HG03108 (cell line): ENCODE results near the gene CLCN2.

Experiments
- ATAC-seq: cut with Tn5 transposase; IDR thresholded peaks from one replicate; pipeline ENCODE4 v1.9.1; 2021; ENCODE audit warnings: moderate library complexity; ENCODE audit not compliant: unreplicated experiment

CLCN2 gene

DNA sequence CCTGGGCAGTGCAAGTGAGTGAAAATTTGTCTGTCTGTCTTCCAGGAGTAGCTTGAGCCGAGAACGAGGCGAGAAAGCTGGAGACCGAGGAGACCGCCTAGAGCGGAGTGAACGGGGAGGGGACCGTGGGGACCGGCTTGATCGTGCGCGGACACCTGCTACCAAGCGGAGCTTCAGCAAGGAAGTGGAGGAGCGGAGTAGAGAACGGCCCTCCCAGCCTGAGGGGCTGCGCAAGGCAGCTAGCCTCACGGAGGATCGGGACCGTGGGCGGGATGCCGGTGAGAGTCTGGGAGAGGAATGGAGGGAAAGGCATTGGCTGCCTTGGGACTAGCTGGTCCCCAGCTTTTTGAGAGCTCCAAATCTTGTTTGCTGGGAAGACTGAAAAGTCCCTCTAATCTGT is 34.2 kb downstream of the CLCN2 start:
- no peak for ATAC-seq

DNA sequence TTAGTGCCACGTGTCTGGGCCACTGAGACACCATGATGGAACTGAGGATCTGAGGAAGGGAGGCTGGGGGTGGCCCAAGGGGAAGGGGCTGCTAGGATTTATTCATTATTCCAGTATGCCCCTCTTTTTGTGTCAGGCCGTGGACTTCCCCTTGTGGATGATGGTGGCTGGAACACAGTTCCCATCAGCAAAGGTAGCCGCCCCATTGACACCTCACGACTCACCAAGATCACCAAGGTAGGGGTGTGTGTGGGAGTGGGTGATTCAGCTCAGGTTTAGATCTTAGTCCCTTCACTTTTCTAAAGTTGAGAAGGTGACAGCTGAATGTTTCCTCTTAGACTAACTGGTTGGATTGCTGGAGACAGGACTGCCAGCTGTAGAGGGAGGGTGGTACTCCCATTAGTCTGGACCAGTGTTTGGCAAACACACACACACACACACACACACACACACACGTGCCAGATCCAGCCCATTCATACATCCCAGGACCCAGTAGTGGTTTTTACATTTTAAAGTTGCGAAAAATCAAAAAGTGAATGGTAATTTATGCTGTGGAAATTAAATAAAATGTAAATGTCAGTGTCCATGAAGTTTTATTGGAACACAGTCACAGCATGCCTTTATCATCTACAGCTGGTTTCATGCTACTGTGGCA is 35.6 kb downstream of the CLCN2 start:
- no peak for ATAC-seq

DNA sequence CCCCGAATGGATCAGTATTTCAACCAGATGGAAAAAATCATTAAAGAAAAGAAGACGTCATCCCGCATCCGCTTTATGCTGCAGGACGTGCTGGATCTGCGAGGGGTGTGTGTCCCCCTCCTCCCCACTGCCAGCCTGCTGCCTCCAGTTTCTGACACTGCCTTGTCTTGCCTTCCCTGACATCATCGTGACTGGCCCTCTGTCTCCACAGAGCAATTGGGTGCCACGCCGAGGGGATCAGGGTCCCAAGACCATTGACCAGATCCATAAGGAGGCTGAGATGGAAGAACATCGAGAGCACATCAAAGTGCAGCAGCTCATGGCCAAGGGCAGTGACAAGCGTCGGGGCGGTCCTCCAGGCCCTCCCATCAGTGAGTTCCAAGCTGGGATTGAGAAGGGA is 36.1 kb downstream of the CLCN2 start:
- no peak for ATAC-seq

DNA sequence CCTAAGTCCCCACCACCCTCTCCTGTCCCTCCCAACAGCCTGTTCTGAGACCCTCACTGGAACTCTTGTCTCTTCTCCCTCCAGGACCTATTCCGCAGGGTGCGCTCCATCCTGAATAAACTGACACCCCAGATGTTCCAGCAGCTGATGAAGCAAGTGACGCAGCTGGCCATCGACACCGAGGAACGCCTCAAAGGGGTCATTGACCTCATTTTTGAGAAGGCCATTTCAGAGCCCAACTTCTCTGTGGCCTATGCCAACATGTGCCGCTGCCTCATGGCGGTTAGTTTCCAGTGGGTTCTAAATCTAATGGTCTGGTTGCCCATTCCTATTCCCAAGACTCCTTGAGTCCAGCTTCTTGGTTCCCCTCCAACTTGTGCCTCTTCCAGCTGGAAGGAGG is 37.7 kb downstream of the CLCN2 start:
- ATAC-seq: no peak

DNA sequence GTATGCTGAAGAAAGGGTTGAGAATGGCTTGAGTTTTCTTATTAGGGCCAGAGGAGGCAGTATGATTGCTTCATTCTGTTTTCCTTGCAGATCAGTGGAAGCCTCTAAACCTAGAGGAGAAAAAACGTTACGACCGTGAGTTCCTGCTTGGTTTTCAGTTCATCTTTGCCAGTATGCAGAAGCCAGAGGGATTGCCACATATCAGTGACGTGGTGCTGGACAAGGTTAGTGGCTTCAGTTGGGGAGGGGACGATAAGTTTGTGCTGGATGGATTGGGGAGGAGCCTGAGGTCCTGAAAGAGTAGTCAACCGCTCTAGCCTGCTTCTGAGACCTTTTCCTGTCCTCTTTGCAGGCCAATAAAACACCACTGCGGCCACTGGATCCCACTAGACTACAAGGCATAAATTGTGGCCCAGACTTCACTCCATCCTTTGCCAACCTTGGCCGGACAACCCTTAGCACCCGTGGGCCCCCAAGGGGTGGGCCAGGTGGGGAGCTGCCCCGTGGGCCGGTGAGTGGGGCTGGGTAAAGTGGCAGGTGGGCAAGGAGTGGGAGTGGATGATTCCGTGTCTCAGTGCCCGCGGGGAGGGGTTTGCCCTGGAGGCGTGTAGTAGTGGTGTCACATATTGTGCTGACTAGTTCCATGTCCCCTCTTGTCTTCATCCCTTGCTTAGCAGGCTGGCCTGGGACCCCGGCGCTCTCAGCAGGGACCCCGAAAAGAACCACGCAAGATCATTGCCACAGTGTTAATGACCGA is 38.5 kb downstream of the CLCN2 start:
- ATAC-seq: no peak

DNA sequence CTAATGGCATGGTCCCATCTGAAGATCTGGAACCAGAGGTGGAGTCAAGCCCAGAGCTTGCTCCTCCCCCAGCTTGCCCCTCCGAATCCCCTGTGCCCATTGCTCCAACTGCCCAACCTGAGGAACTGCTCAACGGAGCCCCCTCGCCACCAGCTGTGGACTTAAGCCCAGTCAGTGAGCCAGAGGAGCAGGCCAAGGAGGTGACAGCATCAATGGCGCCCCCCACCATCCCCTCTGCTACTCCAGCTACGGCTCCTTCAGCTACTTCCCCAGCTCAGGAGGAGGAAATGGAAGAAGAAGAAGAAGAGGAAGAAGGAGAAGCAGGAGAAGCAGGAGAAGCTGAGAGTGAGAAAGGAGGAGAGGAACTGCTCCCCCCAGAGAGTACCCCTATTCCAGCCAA is 39.7 kb downstream of the CLCN2 start:
- ATAC-seq: no peak

DNA sequence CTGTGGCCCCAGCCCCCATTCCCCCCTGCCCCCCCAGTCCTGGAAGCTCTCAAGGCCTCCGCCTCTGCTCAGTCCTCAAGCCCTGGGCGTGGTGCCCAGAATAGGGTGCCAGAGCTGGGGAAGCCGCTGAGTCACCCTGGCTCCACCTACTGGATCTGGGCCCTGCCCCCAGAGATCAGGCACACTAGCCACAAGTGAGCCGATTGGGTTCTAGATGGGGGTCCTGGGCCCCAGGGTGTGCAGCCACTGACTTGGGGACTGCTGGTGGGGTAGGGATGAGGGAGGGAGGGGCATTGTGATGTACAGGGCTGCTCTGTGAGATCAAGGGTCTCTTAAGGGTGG is 41.3 kb downstream of the CLCN2 start:
- ATAC-seq: no peak

DNA sequence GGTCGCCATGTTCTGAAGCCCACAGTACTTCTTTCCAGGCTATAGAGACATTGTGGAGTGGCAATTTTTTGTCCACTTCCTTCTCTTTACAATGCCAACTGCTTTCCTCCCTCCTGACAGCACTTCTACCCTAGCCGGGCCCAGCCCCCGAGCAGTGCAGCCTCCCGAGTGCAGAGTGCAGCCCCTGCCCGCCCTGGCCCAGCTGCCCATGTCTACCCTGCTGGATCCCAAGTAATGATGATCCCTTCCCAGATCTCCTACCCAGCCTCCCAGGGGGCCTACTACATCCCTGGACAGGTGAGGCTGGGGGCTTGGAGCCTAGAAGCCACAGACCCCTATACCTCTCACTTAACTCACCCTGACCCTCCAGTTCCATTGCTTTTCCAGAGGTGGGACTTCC is 44.2 kb downstream of the CLCN2 start:
- no peak for ATAC-seq

DNA sequence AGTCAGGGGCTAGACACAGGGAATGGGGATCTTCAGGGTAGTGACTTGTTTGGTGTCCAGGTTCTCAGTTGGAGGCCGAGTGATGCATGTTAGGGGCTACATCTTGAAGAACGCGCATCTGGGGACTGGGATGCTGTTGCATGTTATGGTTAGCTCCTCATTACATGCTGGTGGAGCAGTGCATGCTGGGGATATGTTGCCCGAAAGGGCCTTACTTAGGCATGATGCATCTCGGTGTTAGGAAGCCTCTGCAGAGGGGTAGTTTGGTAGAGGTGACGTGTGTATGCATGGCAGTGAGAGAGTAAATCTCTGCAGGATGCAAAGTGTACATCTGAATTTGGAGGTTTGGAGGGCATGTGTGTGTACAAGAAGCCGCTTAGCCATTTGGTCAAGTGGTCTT is 44.6 kb downstream of the CLCN2 start:
- ATAC-seq: no peak

DNA sequence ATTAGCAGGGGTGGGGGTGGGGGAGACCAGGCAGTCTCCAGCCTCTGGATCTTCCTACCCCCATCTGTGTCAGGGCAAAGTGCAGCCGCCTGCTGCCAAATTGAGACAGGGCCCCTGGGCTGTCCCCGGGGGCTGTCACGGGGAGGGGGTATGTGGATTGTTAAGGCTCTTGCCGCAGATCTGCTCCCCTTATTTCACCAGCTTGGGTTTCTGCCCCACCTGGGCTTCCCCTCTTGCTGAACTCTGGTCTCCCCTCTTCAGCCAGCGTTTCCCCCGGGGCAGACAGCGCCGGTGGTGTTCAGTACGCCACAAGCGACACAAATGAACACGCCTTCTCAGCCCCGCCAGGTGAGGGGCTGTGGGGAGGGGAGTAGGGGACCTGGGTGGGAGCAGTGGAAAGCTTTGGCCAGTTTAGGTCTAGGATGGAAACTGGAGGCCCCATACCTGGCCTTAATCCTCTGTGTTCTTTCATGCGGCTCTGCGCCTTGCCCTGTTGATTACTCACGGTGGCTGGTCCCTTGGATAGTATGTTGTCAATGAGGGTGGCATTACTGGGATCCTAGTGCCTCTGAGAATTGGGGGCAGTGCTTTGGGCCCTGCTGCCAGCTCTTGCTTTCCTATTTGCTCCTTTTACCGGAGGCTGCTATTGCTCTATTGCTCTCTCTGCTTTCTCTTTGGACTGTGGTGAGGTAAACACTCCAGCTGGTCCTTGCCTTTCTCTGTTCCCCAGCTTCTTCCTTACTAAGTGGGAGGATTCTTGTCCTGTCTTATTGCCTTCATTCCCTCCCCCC is 45.3 kb downstream of the CLCN2 start:
- no peak for ATAC-seq

DNA sequence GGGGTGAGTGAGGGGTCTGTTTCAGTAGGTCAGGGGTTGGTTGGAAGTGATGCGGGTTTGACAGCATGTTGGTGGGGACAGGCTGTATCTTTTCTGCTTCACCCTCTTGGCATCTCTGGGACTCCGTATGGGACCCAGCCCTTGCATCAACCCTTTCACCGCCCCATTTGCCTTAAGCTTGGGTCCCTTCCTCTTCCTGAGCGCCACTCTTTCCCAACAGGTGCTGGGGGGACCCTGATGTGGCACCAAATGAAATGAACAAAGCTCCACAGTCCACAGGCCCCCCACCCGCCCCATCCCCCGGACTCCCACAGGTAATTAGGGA is 45.9 kb downstream of the CLCN2 start:
- ATAC-seq: no peak

DNA sequence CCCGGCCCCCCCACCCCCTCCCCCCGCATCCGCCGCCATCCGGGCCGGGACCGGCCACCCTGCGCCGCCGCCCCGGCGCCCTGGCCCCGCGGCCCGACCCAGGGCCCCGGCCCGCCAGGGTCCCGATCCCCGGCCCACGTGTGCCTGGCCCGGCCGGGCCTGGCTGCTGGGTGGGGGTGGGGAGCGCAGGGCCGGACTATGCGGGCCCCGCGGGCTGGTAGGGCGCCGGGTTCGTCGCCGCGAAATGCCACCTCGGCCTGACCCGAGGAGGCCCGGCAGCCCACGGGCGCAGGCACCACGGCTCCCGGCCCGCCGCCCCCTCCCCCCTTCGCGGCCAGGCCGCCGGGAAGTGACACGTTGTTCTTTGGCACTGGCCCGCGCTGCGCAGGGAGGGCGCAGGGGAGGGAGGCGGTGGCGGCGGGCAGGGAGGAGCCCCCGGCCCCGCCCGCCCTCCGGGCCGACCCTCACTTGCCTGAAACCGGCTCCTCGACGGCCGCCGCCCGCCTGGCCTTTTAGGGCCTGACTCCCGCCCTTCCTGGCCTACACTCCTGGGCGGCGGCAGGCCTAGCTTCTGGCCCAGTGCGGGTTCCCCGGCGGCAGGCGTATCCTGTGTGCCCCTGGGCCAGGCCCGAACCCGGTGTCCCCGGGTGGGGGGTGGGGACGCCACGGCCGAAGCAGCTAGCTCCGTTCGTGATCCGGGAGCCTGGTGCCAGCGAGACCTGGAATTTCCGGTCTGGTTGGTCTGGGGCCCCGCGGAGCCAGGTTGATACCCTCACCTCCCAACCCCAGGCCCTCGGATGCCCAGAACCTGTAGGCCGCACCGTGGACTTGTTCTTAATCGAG is 46.5 kb downstream of the CLCN2 start:
- peak; percentile 34 for ATAC-seq

DNA sequence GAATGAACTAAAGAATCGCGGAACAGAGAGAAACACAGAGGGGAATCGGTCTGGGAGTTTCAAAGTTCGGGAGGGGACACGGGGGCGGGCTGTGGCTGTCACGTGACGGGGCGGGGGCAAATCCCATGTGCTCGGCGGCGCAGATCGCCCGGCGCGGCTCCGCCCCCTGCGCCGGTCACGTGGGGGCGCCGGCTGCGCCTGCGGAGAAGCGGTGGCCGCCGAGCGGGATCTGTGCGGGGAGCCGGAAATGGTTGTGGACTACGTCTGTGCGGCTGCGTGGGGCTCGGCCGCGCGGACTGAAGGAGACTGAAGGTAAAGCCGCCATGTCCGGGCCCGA is 47.1 kb downstream of the CLCN2 start, which contains the start of gene EIF4G1:
EIF4G1 (plus strand) TSS at position 244 of the 337 bp plus-strand sequence. CDS start 1,191 bp downstream, outside the sequence.
- ATAC-seq: peak; percentile 90

DNA sequence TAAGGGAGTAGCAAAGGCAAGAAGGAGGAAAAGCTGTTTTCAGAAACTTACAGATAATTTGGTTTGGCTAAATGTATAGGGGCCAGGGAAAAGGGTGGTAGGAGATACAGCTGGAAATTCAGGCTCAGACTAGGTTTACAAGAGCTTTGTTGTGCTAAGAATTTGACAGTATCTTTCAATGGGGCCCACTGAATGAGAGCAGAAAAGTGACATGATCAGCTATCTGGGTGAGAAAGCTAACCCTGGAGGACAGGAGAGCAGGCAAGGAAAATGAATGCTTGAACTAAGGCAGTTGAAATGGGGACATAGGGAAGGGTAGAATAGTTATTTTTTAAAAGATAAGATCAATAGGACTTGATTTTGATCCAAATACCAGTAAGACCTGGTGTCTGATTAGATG is 49.8 kb downstream of the CLCN2 start:
- ATAC-seq: no peak

DNA sequence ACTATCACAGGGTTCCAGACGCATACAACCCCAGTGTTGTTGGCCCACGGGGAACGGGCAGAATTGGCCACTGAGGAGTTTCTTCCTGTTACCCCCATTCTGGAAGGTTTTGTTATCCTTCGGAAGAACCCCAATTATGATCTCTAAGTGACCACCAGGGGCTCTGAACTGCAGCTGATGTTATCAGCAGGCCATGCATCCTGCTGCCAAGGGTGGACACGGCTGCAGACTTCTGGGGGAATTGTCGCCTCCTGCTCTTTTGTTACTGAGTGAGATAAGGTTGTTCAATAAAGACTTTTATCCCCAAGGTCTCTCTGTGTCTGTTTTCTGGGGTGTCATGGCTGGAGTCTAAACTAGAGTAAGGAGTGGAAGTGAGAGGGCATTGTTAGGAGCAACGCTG is 52.7 kb downstream of the CLCN2 start:
- ATAC-seq: no peak

DNA sequence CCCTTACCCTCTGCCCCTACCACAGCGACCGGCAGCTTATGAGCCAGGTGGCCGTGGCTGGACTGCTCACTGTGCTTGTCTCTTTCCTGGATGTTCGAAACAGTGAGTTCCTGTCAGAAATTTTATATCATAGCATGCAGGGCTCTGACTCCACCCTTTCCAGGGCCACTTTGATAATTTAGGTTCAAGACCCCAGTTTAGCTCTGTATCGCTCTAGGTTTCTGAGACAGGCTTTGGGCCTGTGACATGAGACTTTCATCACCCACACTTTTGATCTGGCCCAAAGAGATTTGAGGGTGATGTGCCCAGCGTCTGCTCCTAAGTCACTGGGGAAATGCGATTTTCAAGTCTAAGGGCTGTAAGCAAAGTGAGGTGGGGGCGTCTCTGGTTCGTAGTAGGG is 53.5 kb downstream of the CLCN2 start:
- ATAC-seq: no peak

DNA sequence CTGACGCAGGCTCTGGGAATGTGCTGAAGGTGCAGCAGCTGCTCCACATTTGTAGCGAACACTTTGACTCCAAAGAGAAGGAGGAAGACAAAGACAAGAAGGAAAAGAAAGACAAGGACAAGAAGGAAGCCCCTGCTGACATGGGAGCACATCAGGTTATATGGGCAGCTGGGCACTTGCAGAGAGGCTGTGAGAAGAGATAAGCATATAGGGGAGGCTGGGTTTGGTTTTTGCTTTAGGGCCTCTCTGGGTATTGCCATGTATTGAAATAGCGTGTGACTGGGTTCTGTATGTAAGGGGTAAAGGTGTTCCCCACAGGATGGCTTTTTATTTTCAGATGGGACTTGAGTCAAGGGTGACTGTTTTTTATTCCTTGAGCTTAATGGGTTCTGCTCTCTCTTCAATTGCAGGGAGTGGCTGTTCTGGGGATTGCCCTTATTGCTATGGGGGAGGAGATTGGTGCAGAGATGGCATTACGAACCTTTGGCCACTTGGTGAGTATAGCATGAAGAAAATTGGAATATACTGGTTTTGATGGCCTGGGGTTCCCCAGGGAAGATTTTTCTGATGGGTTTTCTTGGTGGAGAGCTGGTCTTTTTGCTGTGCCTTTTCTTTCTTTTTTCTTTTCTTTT is 54.9 kb downstream of the CLCN2 start:
- no peak for ATAC-seq

DNA sequence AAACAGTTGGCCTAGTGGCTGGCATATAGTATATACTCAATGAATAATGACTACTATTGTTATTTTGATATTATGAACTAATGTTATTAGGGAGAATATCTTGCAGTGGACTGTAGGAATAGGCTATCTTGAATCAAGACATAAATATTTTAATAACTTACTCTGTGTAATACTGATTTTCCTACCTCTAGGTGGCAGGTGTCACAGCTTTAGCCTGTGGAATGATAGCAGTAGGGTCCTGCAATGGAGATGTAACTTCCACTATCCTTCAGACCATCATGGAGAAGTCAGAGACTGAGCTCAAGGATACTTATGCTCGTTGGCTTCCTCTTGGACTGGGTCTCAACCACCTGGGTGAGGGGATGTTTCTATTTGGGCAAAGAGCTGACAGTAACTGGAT is 55.8 kb downstream of the CLCN2 start:
- ATAC-seq: no peak

DNA sequence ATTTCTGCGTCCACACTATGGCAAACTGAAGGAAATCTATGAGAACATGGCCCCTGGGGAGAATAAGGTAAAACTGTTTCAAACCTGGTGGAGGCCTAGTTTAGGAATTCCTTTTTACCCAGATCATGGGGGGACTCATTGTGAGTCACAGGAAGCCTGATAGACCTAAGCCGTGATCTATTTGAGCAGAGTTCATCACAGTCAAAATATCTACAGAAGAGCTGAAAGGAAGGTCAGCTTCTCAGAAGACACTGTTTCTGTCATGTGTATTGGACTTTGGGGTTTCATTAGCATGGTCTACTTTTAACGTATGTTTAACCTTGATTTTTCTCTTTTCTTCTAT is 61.1 kb downstream of the CLCN2 start:
- ATAC-seq: no peak

DNA sequence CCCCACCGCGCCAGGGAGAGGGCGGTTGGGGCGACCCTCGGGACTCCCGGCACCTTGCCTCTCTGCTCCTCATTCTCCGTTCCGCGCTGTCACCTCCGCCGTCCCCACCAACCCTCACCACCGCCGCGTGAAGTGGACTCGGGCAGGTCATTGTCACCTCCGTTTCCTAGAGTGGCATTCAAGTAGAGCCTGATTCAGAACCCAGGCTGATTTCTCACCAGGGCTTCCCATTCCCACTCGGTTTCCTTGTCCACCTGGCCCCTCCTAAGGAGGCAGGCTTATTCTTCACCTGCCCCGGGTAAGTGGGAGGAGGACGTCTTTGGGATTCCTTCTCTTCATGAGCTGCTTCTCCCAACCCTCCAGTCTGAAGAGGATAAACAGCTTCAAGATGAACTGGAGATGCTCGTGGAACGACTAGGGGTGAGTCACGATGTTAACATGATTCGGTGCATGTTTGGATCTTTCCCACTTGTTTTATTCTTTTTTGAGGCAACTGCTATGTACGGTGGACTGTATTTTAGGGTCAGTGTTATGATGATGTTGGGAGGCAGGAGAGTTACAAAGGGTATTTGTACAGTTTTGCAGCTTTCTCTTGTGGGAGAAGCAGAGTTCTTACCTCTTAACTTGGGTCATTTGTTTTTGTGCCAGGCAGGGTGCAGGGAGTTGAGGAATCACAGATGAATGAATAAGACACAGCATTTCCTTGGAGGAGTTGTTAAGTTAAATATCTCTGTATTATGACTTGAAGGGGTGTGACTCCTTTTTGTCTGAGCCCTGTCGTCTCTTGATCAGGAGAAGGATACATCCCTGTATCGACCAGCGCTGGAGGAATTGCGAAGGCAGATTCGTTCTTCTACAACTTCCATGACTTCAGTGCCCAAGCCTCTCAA is 61.7 kb downstream of the CLCN2 start:
- no peak for ATAC-seq
